Liver (tissue), 9 donors: ENCODE measurements around the gene HNRNPC. TPM values are rescaled to one million over a fixed set of nuclear protein-coding genes. Genes with fewer than 3 reads are reported as not detected.
A peak's percentile ranks its signal among the peaks of the same experiment; 100 is the strongest.

Experiments used
- DNase-seq: peaks from one replicate; pipeline ENCODE4 v3.0.0-alpha.2; 2017; ENCODE audit warnings: low spot score
- H3K27ac ChIP-seq, 2 donors: one replicate each; pipeline ENCODE4 v1.7.0; 2013; ENCODE audit warnings: inconsistent platforms in 2 of 2, low read length in 2 of 2, control low read depth in 1 of 2, low read depth in 1 of 2, mild to moderate bottlenecking in 1 of 2
- H3K27me3 ChIP-seq, 4 donors: one replicate each; pipeline versions ENCODE4 v1.6.1 to v1.7.0; 2013; ENCODE audit warnings: low read length in 3 of 4, inconsistent platforms in 1 of 4, mild to moderate bottlenecking in 1 of 4, moderate library complexity in 1 of 4; ENCODE audit not compliant: control insufficient read depth in 4 of 4, insufficient read depth in 4 of 4
- H3K36me3 ChIP-seq, 4 donors: one replicate each; pipeline versions ENCODE4 v1.6.1 to v1.7.0; 2013; ENCODE audit warnings: low read length in 3 of 4, mild to moderate bottlenecking in 3 of 4, low read depth in 1 of 4, moderate library complexity in 1 of 4; ENCODE audit not compliant: control insufficient read depth in 4 of 4, insufficient read depth in 3 of 4
- H3K4me1 ChIP-seq, 4 donors: one replicate each; pipeline versions ENCODE4 v1.6.1 to v1.7.0; 2013; ENCODE audit warnings: low read length in 3 of 4, mild to moderate bottlenecking in 3 of 4, moderate library complexity in 1 of 4; ENCODE audit not compliant: control insufficient read depth in 4 of 4, insufficient read depth in 4 of 4
- H3K4me3 ChIP-seq, 3 donors: one replicate each; pipeline versions ENCODE4 v1.6.1 to v1.7.0; 2013; ENCODE audit warnings: low read length in 3 of 3, control low read depth in 1 of 3, low read depth in 1 of 3, mild to moderate bottlenecking in 1 of 3
- H3K9ac ChIP-seq, 2 donors: one replicate each; pipeline ENCODE4 v1.7.0; 2013; ENCODE audit warnings: low read length in 2 of 2, mild to moderate bottlenecking in 2 of 2, moderate library complexity in 2 of 2, control low read depth in 1 of 2, low read depth in 1 of 2
- H3K9me3 ChIP-seq, 4 donors: one replicate each; pipeline versions ENCODE4 v1.6.1 to v1.7.0; 2013; ENCODE audit warnings: low read length in 3 of 4; ENCODE audit not compliant: control insufficient read depth in 4 of 4
- EGR1 ChIP-seq, 2 donors: IDR thresholded peaks; 2 replicates each; pipeline ENCODE4 v1.6.1; 2016 to 2018; ENCODE audit warnings: antibody characterized with exemption in 2 of 2, low read depth in 2 of 2
- FOXA1 ChIP-seq: IDR thresholded peaks from 2 replicates; pipeline ENCODE4 v1.6.1; 2016; ENCODE audit warnings: antibody characterized with exemption
- FOXA2 ChIP-seq: IDR thresholded peaks from 2 replicates; pipeline ENCODE4 v1.6.1; 2016; ENCODE audit warnings: antibody characterized with exemption
- HNF4G ChIP-seq: IDR thresholded peaks from 2 replicates; pipeline ENCODE4 v1.6.1; 2016; ENCODE audit warnings: antibody characterized with exemption
- JUND ChIP-seq, 2 donors: IDR thresholded peaks; 2 replicates each; pipeline ENCODE4 v1.6.1; 2016; ENCODE audit warnings: antibody characterized with exemption in 2 of 2
- NR2F2 ChIP-seq: IDR thresholded peaks from 2 replicates; pipeline ENCODE4 v1.6.1; 2016; ENCODE audit warnings: antibody characterized with exemption
- RAD21 ChIP-seq, 2 donors: IDR thresholded peaks; 2 replicates each; pipeline ENCODE4 v1.6.1; 2016; ENCODE audit warnings: antibody characterized with exemption in 2 of 2, mild to moderate bottlenecking in 2 of 2
- RXRA ChIP-seq, 2 donors: IDR thresholded peaks; 2 replicates each; pipeline ENCODE4 v1.6.1; 2017 to 2018; ENCODE audit warnings: antibody characterized with exemption in 2 of 2, mild to moderate bottlenecking in 1 of 2
- YY1 ChIP-seq: IDR thresholded peaks from 2 replicates; pipeline ENCODE4 v1.6.1; 2016; ENCODE audit warnings: antibody characterized with exemption, mild to moderate bottlenecking
- WGBS: extraction: QIAGEN DNeasy Blood & Tissue Kit; methylation state at CpG from one replicate; pipeline ENCODE4 v1.1.7; 2013; 5-methylcytosine and 5-hydroxymethylcytosine counted together
- polyA plus RNA-seq, 2 donors: library from polyadenylated mRNA; stranded (reverse) in 1 of 2; unstranded in 1 of 2; fragments of 200-250 nt in 1 of 2; fragments of >200 nt in 1 of 2; fragmentation: Nextera tagmentation in 1 of 2; extraction: Ambion mirVana in 1 of 2; gene quantifications; one replicate each; pipeline versions ENCODE4 v1.2.1 to v1.2.3, GENCODE V29; 2013 to 2015
- total RNA-seq, 2 donors: library from RNA; depleted of rRNA; stranded (reverse); fragments of >200 nt; gene quantifications; one replicate each; pipeline ENCODE4 v1.2.3, GENCODE V29; 2014
- TF ChIP-seq, protein P1 (sequence below): IDR thresholded peaks from 2 replicates; pipeline ENCODE4 v1.6.1; 2016; ENCODE audit warnings: antibody characterized with exemption
- TF ChIP-seq, protein P2 (sequence below): IDR thresholded peaks from 2 replicates; pipeline ENCODE4 v1.6.1; 2016; ENCODE audit warnings: antibody characterized with exemption
- TF ChIP-seq, protein P3 (sequence below): IDR thresholded peaks from 2 replicates; pipeline ENCODE4 v1.6.1; 2016; ENCODE audit warnings: antibody characterized with exemption
- TF ChIP-seq, protein P4 (sequence below): fragments of 150-350 bp; IDR thresholded peaks from 2 replicates; pipeline ENCODE4 v1.5.1; 2017; ENCODE audit warnings: improper control_type of control experiment, low read depth, low read length; ENCODE audit not compliant: missing input control
- donor health status: healthy.
- donor health status: healthy.
- donor health status: healthy.
- donor health status: healthy.
- donor health status: healthy.

The HNRNPC gene
- total and polyA plus RNA-seq, 4 donors, result 119 to 384 (median 270) TPM

DNA sequence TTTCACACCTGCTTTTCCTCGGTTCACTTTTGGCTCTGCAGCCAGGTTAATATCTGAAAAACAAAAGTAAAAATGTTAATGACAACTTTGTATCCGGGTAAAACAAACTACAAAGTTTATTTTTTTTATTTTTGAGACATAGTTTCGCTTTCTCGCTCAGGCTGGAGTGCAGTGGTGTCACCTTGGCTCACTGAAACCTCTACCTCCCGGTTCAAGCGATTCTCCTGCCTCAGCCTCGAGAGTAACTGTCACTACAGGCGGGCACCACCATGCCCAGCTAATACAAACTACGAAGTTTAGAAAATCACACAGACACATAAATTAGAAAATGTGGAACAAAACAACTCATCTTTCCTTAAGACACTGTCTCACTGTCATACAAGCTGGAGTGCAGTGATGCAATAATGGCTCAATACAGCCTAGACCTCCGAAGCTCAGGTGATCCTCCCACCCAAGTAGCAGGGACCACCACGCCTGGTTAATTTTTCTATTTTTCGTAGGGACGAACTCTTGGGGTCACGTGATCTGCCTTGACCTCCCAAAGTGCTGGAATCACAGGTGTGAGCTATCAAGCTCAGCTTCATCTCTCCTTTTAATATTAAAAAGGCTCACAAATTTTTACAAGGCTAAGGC lies 38.1 kb downstream of the HNRNPC start:
- Histone ChIP-seq H3K27ac (peak overlapping the region in 1 of 2 donors; percentile 32), H3K36me3 (peaks cover 17 to 80% (median 65%) of the 10 kb centered on the region in 4 donors), H3K4me1 (peaks cover 4 to 19% (median 5%) of the 10 kb centered on the region in 4 donors), H3K9me3 (no peaks in the 10 kb centered on the region), H3K9ac (no peak overlapping the region), H3K4me3 (no peak overlapping the region), H3K27me3 (no peaks in the 10 kb centered on the region)
- DNase-seq, result no peak
- TF ChIP-seq, protein P1, sequence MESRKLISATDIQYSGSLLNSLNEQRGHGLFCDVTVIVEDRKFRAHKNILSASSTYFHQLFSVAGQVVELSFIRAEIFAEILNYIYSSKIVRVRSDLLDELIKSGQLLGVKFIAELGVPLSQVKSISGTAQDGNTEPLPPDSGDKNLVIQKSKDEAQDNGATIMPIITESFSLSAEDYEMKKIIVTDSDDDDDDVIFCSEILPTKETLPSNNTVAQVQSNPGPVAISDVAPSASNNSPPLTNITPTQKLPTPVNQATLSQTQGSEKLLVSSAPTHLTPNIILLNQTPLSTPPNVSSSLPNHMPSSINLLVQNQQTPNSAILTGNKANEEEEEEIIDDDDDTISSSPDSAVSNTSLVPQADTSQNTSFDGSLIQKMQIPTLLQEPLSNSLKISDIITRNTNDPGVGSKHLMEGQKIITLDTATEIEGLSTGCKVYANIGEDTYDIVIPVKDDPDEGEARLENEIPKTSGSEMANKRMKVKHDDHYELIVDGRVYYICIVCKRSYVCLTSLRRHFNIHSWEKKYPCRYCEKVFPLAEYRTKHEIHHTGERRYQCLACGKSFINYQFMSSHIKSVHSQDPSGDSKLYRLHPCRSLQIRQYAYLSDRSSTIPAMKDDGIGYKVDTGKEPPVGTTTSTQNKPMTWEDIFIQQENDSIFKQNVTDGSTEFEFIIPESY, result no peak
- no peak for TF ChIP-seq FOXA2
- TF ChIP-seq HNF4G, result no peak
- no peak for TF ChIP-seq NR2F2
- no peak for TF ChIP-seq YY1
- WGBS, result 87% methylated on average over 14 of the region's 14 CpGs

DNA sequence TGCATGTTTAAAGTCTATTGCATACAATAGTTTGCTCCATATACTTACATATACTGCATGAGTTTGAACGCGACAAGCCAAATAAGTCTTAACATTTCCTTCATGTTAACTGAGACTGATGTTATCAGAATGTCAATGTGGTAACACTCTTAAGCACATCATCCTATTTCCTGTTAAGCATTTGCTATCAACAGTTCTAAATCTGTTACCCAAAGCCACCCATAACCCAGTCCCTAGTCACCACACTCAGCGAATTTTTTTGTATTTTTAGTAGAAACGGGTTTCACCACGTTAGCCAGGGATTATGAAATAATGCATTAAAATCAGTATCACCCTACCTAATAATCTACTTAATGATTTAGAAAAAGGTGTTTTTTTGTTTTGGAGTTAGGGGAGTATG lies 39.4 kb downstream of the HNRNPC start:
- Histone ChIP-seq H3K9ac (no peak overlapping the region), H3K27ac (no peak overlapping the region), H3K9me3 (no peaks in the 10 kb centered on the region), H3K4me3 (no peak overlapping the region), H3K4me1 (peaks cover 4 to 11% (median 5%) of the 10 kb centered on the region in 4 donors), H3K27me3 (no peaks in the 10 kb centered on the region), H3K36me3 (peaks cover 22 to 84% (median 72%) of the 10 kb centered on the region in 4 donors)
- WGBS, result 53% methylated on average over 5 of the region's 5 CpGs
- no peak for TF ChIP-seq JUND (IDR thresholded peaks at IDR 0.05)
- TF ChIP-seq YY1, result no peak
- no peak for TF ChIP-seq RAD21 (IDR thresholded peaks at IDR 0.05)
- no peak for TF ChIP-seq RXRA (IDR thresholded peaks at IDR 0.05)
- TF ChIP-seq, protein P2, sequence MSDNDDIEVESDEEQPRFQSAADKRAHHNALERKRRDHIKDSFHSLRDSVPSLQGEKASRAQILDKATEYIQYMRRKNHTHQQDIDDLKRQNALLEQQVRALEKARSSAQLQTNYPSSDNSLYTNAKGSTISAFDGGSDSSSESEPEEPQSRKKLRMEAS, result no peak
- TF ChIP-seq, protein P3, sequence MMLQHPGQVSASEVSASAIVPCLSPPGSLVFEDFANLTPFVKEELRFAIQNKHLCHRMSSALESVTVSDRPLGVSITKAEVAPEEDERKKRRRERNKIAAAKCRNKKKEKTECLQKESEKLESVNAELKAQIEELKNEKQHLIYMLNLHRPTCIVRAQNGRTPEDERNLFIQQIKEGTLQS, result no peak
- TF ChIP-seq, protein P1, result no peak
- TF ChIP-seq, protein P4, sequence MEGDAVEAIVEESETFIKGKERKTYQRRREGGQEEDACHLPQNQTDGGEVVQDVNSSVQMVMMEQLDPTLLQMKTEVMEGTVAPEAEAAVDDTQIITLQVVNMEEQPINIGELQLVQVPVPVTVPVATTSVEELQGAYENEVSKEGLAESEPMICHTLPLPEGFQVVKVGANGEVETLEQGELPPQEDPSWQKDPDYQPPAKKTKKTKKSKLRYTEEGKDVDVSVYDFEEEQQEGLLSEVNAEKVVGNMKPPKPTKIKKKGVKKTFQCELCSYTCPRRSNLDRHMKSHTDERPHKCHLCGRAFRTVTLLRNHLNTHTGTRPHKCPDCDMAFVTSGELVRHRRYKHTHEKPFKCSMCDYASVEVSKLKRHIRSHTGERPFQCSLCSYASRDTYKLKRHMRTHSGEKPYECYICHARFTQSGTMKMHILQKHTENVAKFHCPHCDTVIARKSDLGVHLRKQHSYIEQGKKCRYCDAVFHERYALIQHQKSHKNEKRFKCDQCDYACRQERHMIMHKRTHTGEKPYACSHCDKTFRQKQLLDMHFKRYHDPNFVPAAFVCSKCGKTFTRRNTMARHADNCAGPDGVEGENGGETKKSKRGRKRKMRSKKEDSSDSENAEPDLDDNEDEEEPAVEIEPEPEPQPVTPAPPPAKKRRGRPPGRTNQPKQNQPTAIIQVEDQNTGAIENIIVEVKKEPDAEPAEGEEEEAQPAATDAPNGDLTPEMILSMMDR, result no peak
- TF ChIP-seq HNF4G, result no peak
- no peak for TF ChIP-seq EGR1 (IDR thresholded peaks at IDR 0.05; ENCODE audit: low read depth in 2 of 2)
- no peak for TF ChIP-seq FOXA1
- TF ChIP-seq FOXA2, result no peak
- DNase-seq, result no peak
